Mesendoderm (in vitro differentiated cells): Measurements from ENCODE around the gene PRSS1.
A peak's percentile ranks its signal among the peaks of the same experiment; 100 is the strongest.

ENCODE experiments used
- DNase-seq: peaks from one replicate; pipeline ENCODE4 v3.0.0; 2013
- H2AK5ac ChIP-seq: 2 replicates; pipeline ENCODE4 v1.6.1; 2013; ENCODE audit warnings: low read length, inconsistent platforms
- H2BK120ac ChIP-seq: 2 replicates; pipeline ENCODE4 v1.6.1; 2013; ENCODE audit warnings: low read depth, mild to moderate bottlenecking, low read length, moderate library complexity, mixed read lengths
- H2BK15ac ChIP-seq: replicated peaks from 2 replicates; pipeline ENCODE4 v1.6.1; 2013; ENCODE audit warnings: low read depth, mild to moderate bottlenecking, moderate library complexity
- H2BK5ac ChIP-seq: 2 replicates; pipeline ENCODE4 v1.6.1; 2013; ENCODE audit warnings: low read length, inconsistent platforms
- H3K18ac ChIP-seq: 2 replicates; pipeline ENCODE4 v1.6.1; 2013; ENCODE audit warnings: mild to moderate bottlenecking, low read length, mixed read lengths
- H3K23ac ChIP-seq: one replicate; pipeline ENCODE4 v1.6.1; 2013; ENCODE audit warnings: low read length
- H3K27ac ChIP-seq: 2 replicates; pipeline ENCODE4 v1.5.1; 2013; ENCODE audit warnings: low read depth, mild to moderate bottlenecking, inconsistent platforms, low read length, moderate library complexity
- H3K27me3 ChIP-seq: 2 replicates; pipeline ENCODE4 v1.6.1; 2013; ENCODE audit warnings: low read length, control low read depth, mild to moderate bottlenecking, inconsistent platforms; ENCODE audit not compliant: insufficient read depth, poor library complexity
- H3K36me3 ChIP-seq: 2 replicates; pipeline ENCODE4 v1.6.1; 2013; ENCODE audit warnings: low read length, inconsistent platforms; ENCODE audit not compliant: control insufficient read depth, insufficient read depth
- H3K4ac ChIP-seq: one replicate; pipeline ENCODE4 v1.6.1; 2013; ENCODE audit warnings: low read depth, mild to moderate bottlenecking, low read length, moderate library complexity
- H3K4me1 ChIP-seq: 2 replicates; pipeline ENCODE4 v1.6.1; 2013; ENCODE audit warnings: low read depth, low read length, inconsistent platforms; ENCODE audit not compliant: control insufficient read depth
- H3K4me2 ChIP-seq: 2 replicates; pipeline ENCODE4 v1.6.1; 2013; ENCODE audit warnings: low read length
- H3K4me3 ChIP-seq: 2 replicates; pipeline ENCODE4 v1.5.1; 2013; ENCODE audit warnings: mild to moderate bottlenecking, low read length
- H3K56ac ChIP-seq: one replicate; pipeline ENCODE4 v1.6.1; 2013; ENCODE audit warnings: low read length
- H3K79me1 ChIP-seq: 2 replicates; pipeline ENCODE4 v1.6.1; 2013; ENCODE audit warnings: low read length, inconsistent platforms
- H3K79me2 ChIP-seq: 2 replicates; pipeline ENCODE4 v1.6.1; 2013; ENCODE audit warnings: mild to moderate bottlenecking, low read length; ENCODE audit not compliant: control insufficient read depth, insufficient read depth
- H3K9ac ChIP-seq: 2 replicates; pipeline ENCODE4 v1.6.1; 2013; ENCODE audit warnings: low read length, inconsistent platforms
- H4K5ac ChIP-seq: one replicate; pipeline ENCODE4 v1.6.1; 2013; ENCODE audit warnings: low read length
- H4K8ac ChIP-seq: one replicate; pipeline ENCODE4 v1.6.1; 2013; ENCODE audit warnings: low read depth, mild to moderate bottlenecking, control low read depth, low read length, moderate library complexity
- WGBS: extraction: QIAGEN DNeasy Blood & Tissue Kit; methylation state at CpG from one replicate; pipeline ENCODE4 v1.1.7; 2013; ENCODE audit warnings: low lambda C conversion rate, missing lambda C conversion rate; ENCODE audit not compliant: insufficient coverage; ENCODE audit errors: extremely low coverage; 5-methylcytosine and 5-hydroxymethylcytosine counted together

The PRSS1 gene

GRCh38 chr7:142784096-142784495, 34.8 kb downstream of the PRSS1 start:
- DNase-seq = peak; percentile 62
- Histone ChIP-seq H3K4ac (no peak overlapping the region), H2BK5ac (no peak overlapping the region), H2BK15ac (no peak overlapping the region), H3K23ac (no peak overlapping the region), H4K5ac (no peak overlapping the region), H3K36me3 (no peaks in the 10 kb centered on the region), H3K9ac (no peak overlapping the region), H3K4me2 (no peak overlapping the region), H3K18ac (no peak overlapping the region), H3K27me3 (no peaks in the 10 kb centered on the region), H2BK120ac (no peak overlapping the region), H3K4me1 (no peaks in the 10 kb centered on the region), H3K56ac (no peak overlapping the region), H3K4me3 (no peak overlapping the region), H2AK5ac (no peak overlapping the region), H3K79me2 (no peaks in the 10 kb centered on the region), H4K8ac (no peak overlapping the region), H3K79me1 (no peaks in the 10 kb centered on the region), H3K27ac (no peak overlapping the region)
- WGBS = no CpG with 5 or more reads among the region's 7 CpGs

DNA sequence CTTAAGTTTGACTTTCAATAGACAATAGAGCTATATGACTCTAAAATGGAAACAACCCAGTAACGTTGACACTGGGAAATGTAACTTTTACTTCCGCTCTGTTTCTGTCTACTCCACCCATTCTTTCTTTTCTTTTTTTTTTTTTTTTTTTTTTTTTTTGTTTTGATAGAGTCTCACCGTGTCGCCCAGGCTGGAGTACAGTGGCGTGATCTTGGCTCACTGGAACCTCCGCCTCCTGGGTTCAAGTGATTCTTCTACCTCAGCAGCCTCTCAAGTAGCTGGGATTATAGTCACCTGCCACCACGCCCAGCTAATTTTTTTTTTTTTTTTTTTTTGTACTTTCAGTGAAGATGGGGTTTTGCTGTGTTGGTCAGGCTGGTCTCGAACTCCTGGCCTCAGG, 35.4 kb downstream of the PRSS1 start:
- H3K4me3 ChIP-seq = no peak overlapping the region
- DNase-seq = no peak
- H3K79me2 ChIP-seq = no peaks in the 10 kb centered on the region
- H3K4ac ChIP-seq = no peak overlapping the region
- H3K4me2 ChIP-seq = no peak overlapping the region
- no peak overlapping the region for H4K5ac ChIP-seq
- H4K8ac ChIP-seq = no peak overlapping the region
- no peak overlapping the region for H3K18ac ChIP-seq
- H2BK120ac ChIP-seq = no peak overlapping the region
- no peak overlapping the region for H3K9ac ChIP-seq
- H3K27me3 ChIP-seq = no peaks in the 10 kb centered on the region
- no peak overlapping the region for H2AK5ac ChIP-seq
- no peak overlapping the region for H3K56ac ChIP-seq
- H2BK5ac ChIP-seq = no peak overlapping the region
- no peaks in the 10 kb centered on the region for H3K36me3 ChIP-seq
- H3K23ac ChIP-seq = no peak overlapping the region
- H3K4me1 ChIP-seq = no peaks in the 10 kb centered on the region
- no CpG with 5 or more reads among the region's 8 CpGs for WGBS
- no peak overlapping the region for H2BK15ac ChIP-seq
- H3K27ac ChIP-seq = no peak overlapping the region
- H3K79me1 ChIP-seq = no peaks in the 10 kb centered on the region

DNA sequence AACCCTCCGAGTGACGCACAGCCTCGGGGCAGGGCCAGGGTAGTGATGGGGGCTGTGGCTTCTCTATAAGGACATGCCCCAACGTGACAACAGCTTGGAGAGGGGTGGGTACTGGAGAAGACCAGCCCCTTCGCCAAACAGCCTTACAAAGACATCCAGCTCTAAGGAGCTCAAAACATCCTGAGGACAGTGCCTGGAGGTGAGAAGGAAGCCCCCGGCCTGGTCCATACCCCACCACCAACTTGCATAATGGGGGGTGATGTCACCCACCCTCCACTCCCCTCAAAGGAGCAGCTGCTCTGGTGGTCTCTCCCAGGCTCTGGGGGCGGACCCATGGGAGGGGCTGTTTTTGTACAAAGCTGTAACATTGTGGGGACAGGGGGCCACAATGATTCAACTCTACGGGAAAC, 36.6 kb downstream of the PRSS1 start:
- no peak overlapping the region for H3K27ac ChIP-seq
- no peak overlapping the region for H3K23ac ChIP-seq
- H4K5ac ChIP-seq = no peak overlapping the region
- no peak overlapping the region for H4K8ac ChIP-seq
- H2BK120ac ChIP-seq = no peak overlapping the region
- no peaks in the 10 kb centered on the region for H3K79me1 ChIP-seq
- peak; percentile 19 for DNase-seq
- no peaks in the 10 kb centered on the region for H3K36me3 ChIP-seq
- no peak overlapping the region for H3K56ac ChIP-seq
- H3K9ac ChIP-seq = no peak overlapping the region
- no CpG with 5 or more reads among the region's 8 CpGs for WGBS
- no peak overlapping the region for H3K4me2 ChIP-seq
- H3K4ac ChIP-seq = no peak overlapping the region
- H3K4me3 ChIP-seq = no peak overlapping the region
- H3K27me3 ChIP-seq = no peaks in the 10 kb centered on the region
- no peak overlapping the region for H3K18ac ChIP-seq
- no peaks in the 10 kb centered on the region for H3K4me1 ChIP-seq
- no peaks in the 10 kb centered on the region for H3K79me2 ChIP-seq
- no peak overlapping the region for H2AK5ac ChIP-seq
- H2BK5ac ChIP-seq = no peak overlapping the region
- H2BK15ac ChIP-seq = no peak overlapping the region

GRCh38 chr7:142787034-142787768, 37.9 kb downstream of the PRSS1 start:
- H3K9ac ChIP-seq = no peak overlapping the region
- no peak overlapping the region for H2BK15ac ChIP-seq
- no peak overlapping the region for H2BK5ac ChIP-seq
- H3K36me3 ChIP-seq = no peaks in the 10 kb centered on the region
- no CpG with 5 or more reads among the region's 11 CpGs for WGBS
- no peak for DNase-seq
- H2BK120ac ChIP-seq = no peak overlapping the region
- H3K18ac ChIP-seq = no peak overlapping the region
- no peak overlapping the region for H3K56ac ChIP-seq
- no peak overlapping the region for H3K4me3 ChIP-seq
- no peak overlapping the region for H4K5ac ChIP-seq
- no peak overlapping the region for H3K4me2 ChIP-seq
- no peak overlapping the region for H3K27ac ChIP-seq
- H3K23ac ChIP-seq = no peak overlapping the region
- no peak overlapping the region for H3K4ac ChIP-seq
- H4K8ac ChIP-seq = no peak overlapping the region
- no peaks in the 10 kb centered on the region for H3K27me3 ChIP-seq
- no peaks in the 10 kb centered on the region for H3K4me1 ChIP-seq
- H2AK5ac ChIP-seq = no peak overlapping the region
- no peaks in the 10 kb centered on the region for H3K79me1 ChIP-seq
- no peaks in the 10 kb centered on the region for H3K79me2 ChIP-seq

GRCh38 chr7:142787783-142788182, 38.5 kb downstream of the PRSS1 start:
- Histone ChIP-seq H2BK15ac (no peak overlapping the region), H3K27ac (no peak overlapping the region), H3K27me3 (no peaks in the 10 kb centered on the region), H3K18ac (no peak overlapping the region), H2BK120ac (no peak overlapping the region), H3K56ac (no peak overlapping the region), H3K4me2 (no peak overlapping the region), H3K4me1 (no peaks in the 10 kb centered on the region), H3K36me3 (no peaks in the 10 kb centered on the region), H3K4me3 (no peak overlapping the region), H3K4ac (no peak overlapping the region), H3K23ac (no peak overlapping the region), H4K8ac (no peak overlapping the region), H3K9ac (no peak overlapping the region), H3K79me1 (no peaks in the 10 kb centered on the region), H2BK5ac (no peak overlapping the region), H4K5ac (no peak overlapping the region), H3K79me2 (no peaks in the 10 kb centered on the region), H2AK5ac (no peak overlapping the region)
- no peak for DNase-seq
- no CpG with 5 or more reads among the region's 6 CpGs for WGBS
